SU-DHL-6 (cell line): ENCODE results near the gene GGNBP2.

Experiments
- CTCF ChIP-seq: fragments of 200-600 bp; sonication (generic); IDR thresholded peaks from one replicate; pipeline ENCODE4 v1.5.1; 2017; ENCODE audit warnings: antibody characterized with exemption, mild to moderate bottlenecking, low read length, moderate library complexity; ENCODE audit not compliant: insufficient read depth, poor library complexity, severe bottlenecking
- EZH2phosphoT487 ChIP-seq: fragments of 200-600 bp; sonication (generic), shearing (Covaris generic); conservative IDR thresholded peaks from 2 replicates; pipeline ENCODE4 v1.6.1; 2018; ENCODE audit warnings: mild to moderate bottlenecking, antibody characterized with exemption, low read length, moderate library complexity, mixed read lengths

- TF ChIP-seq CTCF (no peak), EZH2phosphoT487 (no peak)
Observed at GRCh38 chr17:36501351-36501750, 43.4 kb upstream of the GGNBP2 start.
